PFSK-1 (cell line): ENCODE results near the gene MYRFL.

Source experiments
- POLR2AphosphoS5 ChIP-seq: IDR thresholded peaks from 2 replicates; pipeline ENCODE4 v1.6.1; 2012; ENCODE audit warnings: low read depth, mild to moderate bottlenecking, control low read depth, low read length, moderate library complexity
- TAF1 ChIP-seq: IDR thresholded peaks from 2 replicates; pipeline ENCODE4 v1.6.1; 2012; ENCODE audit warnings: low read length, control low read depth, borderline replicate concordance; ENCODE audit not compliant: insufficient read depth
- TF ChIP-seq, protein P1 (sequence below), 2 experiments: IDR thresholded peaks; 2 replicates each; pipeline versions ENCODE4 v1.6.1 to v1.8.0; 2011 to 2012; ENCODE audit warnings: low read depth in 2 of 2, low read length in 2 of 2, control low read depth in 1 of 2, inconsistent platforms in 1 of 2, mild to moderate bottlenecking in 1 of 2, moderate library complexity in 1 of 2; ENCODE audit not compliant: insufficient read depth in 1 of 2

DNA sequence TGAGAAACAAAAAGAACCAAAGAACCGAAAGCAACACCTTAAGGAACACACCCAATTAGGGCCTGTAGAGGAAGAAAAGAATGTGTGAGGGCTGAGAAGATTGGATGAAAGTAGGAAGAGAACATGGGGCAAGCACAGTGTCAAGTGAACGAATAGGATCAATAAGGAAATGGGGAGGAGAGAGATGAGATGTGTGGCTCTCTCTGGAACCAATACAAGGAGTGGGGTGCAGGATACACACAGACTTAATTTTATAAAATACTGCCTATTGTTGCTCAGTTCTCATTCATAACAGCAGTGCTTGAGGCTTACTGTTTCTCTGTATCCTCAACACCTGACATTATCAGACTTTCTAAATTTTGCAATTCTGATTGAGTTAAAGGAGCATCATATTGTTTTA lies 93.3 kb downstream of the MYRFL start:
- TF ChIP-seq, protein P1, sequence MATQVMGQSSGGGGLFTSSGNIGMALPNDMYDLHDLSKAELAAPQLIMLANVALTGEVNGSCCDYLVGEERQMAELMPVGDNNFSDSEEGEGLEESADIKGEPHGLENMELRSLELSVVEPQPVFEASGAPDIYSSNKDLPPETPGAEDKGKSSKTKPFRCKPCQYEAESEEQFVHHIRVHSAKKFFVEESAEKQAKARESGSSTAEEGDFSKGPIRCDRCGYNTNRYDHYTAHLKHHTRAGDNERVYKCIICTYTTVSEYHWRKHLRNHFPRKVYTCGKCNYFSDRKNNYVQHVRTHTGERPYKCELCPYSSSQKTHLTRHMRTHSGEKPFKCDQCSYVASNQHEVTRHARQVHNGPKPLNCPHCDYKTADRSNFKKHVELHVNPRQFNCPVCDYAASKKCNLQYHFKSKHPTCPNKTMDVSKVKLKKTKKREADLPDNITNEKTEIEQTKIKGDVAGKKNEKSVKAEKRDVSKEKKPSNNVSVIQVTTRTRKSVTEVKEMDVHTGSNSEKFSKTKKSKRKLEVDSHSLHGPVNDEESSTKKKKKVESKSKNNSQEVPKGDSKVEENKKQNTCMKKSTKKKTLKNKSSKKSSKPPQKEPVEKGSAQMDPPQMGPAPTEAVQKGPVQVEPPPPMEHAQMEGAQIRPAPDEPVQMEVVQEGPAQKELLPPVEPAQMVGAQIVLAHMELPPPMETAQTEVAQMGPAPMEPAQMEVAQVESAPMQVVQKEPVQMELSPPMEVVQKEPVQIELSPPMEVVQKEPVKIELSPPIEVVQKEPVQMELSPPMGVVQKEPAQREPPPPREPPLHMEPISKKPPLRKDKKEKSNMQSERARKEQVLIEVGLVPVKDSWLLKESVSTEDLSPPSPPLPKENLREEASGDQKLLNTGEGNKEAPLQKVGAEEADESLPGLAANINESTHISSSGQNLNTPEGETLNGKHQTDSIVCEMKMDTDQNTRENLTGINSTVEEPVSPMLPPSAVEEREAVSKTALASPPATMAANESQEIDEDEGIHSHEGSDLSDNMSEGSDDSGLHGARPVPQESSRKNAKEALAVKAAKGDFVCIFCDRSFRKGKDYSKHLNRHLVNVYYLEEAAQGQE (IDR thresholded peaks at IDR 0.05; ENCODE audit: insufficient read depth in 1 of 2, low read depth in 2 of 2, low read length in 2 of 2), result no peak
- TF ChIP-seq TAF1, result no peak
- no peak for TF ChIP-seq POLR2AphosphoS5
